Common myeloid progenitor, CD34-positive (primary cell): ENCODE data around the gene DTNB.

Source experiments
- CTCF ChIA-PET: fragments of 350-600 bp; sonication (Branson Sonifier 250); formaldehyde crosslinking; loops from one replicate; lab custom pipeline; 2021; ENCODE audit warnings: antibody characterized with exemption; lab: Charles Lee
- POLR2A ChIA-PET: fragments of 350-600 bp; sonication (Branson Sonifier 250); formaldehyde crosslinking; loops from one replicate; lab custom pipeline; 2021; ENCODE audit warnings: antibody characterized with exemption; lab: Charles Lee
- DNase-seq, 3 donors: peaks; one replicate each; pipeline versions ENCODE4 v3.0.0 to v3.0.0-alpha.2; 2013
- H3K27ac ChIP-seq, 2 experiments: 1 replicate in 1 of 2; 2 replicates in 1 of 2; pipeline ENCODE4 v1.7.0; 2013; ENCODE audit warnings: inconsistent platforms in 2 of 2, low read length in 2 of 2, mild to moderate bottlenecking in 2 of 2, low read depth in 1 of 2, moderate library complexity in 1 of 2; ENCODE audit not compliant: severe bottlenecking in 2 of 2, insufficient read depth in 1 of 2, poor library complexity in 1 of 2
- H3K27me3 ChIP-seq, 5 experiments: replicated peaks in 2 of 5; 1 replicate in 3 of 5; 2 replicates in 2 of 5; pipeline versions ENCODE4 v1.6.1 to v1.7.0; 2013; ENCODE audit warnings: low read length in 4 of 5, mild to moderate bottlenecking in 2 of 5, moderate library complexity in 2 of 5, inconsistent platforms in 1 of 5; ENCODE audit not compliant: insufficient read depth in 5 of 5, control insufficient read depth in 4 of 5
- H3K36me3 ChIP-seq, 4 experiments: 1 replicate in 2 of 4; 2 replicates in 2 of 4; pipeline versions ENCODE4 v1.6.1 to v1.7.0; 2013; ENCODE audit warnings: low read length in 3 of 4, control low read depth in 1 of 4, mild to moderate bottlenecking in 1 of 4; ENCODE audit not compliant: control insufficient read depth in 4 of 4, insufficient read depth in 4 of 4
- H3K4me1 ChIP-seq, 4 experiments: 1 replicate in 3 of 4; 2 replicates in 1 of 4; pipeline versions ENCODE4 v1.6.1 to v1.7.1; 2013; ENCODE audit warnings: low read length in 3 of 4, mild to moderate bottlenecking in 3 of 4, control low read depth in 1 of 4, inconsistent platforms in 1 of 4, moderate library complexity in 1 of 4; ENCODE audit not compliant: control insufficient read depth in 4 of 4, insufficient read depth in 4 of 4; ENCODE audit errors: control extremely low read depth in 1 of 4
- H3K4me3 ChIP-seq, 7 experiments: 1 replicate in 4 of 7; 2 replicates in 3 of 7; pipeline versions ENCODE4 v1.5.1 to v1.7.0; 2013; ENCODE audit warnings: mild to moderate bottlenecking in 7 of 7, low read length in 6 of 7, moderate library complexity in 6 of 7, inconsistent platforms in 2 of 7, low read depth in 2 of 7, control low read depth in 1 of 7; ENCODE audit not compliant: insufficient read depth in 4 of 7, control insufficient read depth in 1 of 7; ENCODE audit errors: extremely low read depth in 1 of 7
- H3K9me3 ChIP-seq, 5 experiments: 1 replicate in 4 of 5; 2 replicates in 1 of 5; pipeline versions ENCODE4 v1.6.1 to v1.7.1; 2013; ENCODE audit warnings: low read length in 4 of 5, mild to moderate bottlenecking in 2 of 5, inconsistent platforms in 1 of 5, low read depth in 1 of 5, moderate library complexity in 1 of 5; ENCODE audit not compliant: control insufficient read depth in 4 of 5, insufficient read depth in 2 of 5; ENCODE audit errors: control extremely low read depth in 1 of 5
- WGBS: methylation state at CpG from one replicate; pipeline ENCODE4 v1.1.5; 2013; ENCODE audit not compliant: insufficient coverage; 5-methylcytosine and 5-hydroxymethylcytosine counted together

Gene DTNB

GRCh38 chr2:25336383-25336841 lies 337.0 kb downstream of the DTNB start:
- Histone ChIP-seq H3K4me1 (peaks cover 0 to 28% (median 24%) of the 10 kb centered on the region in 4 experiments), H3K27me3 (no peaks in the 10 kb centered on the region), H3K36me3 (peaks cover 0 to 6% (median 4%) of the 10 kb centered on the region in 4 experiments), H3K4me3 (no peak overlapping the region), H3K27ac (no peak overlapping the region), H3K9me3 (no peaks in the 10 kb centered on the region)
- POLR2A ChIA-PET: no interaction called here
- no peak for DNase-seq
- CTCF ChIA-PET: interaction anchor here (0.6 to 3.5 kb wide), 2 partner anchors 13 to 21 kb away, joined by 4 to 15 read pairs; no protein-coding TSS in a partner anchor
- 93% methylated on average over 9 of the region's 10 CpGs for WGBS

DNA sequence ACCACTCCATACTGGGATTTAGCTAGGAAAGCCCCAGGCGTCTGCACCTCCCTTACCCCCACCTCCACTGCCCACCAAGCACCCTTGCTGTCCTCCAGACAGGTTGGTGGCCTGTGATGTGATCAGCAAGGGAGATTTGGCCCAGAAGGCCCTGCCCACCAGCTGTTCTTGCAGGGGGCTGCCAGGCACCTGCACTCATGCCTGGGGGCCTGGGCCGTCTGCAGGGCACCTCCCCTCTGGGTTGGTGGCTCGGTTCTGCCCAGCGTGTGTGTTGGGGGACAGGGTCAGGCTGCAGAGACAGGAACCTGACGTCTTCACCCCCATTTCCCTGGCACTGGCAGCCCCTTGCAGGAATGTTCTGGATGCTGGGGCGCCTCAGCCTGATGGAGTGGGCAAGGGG lies 337.4 kb downstream of the DTNB start:
- no peak overlapping the region for H3K27ac ChIP-seq
- WGBS: 81% methylated on average over 5 of the region's 6 CpGs
- H3K4me1 ChIP-seq: peaks cover 0 to 28% (median 24%) of the 10 kb centered on the region in 4 experiments
- ChIA-PET POLR2A (no interaction called here), CTCF (interaction anchor here (3.5 kb wide), 1 partner anchor 21 kb away, joined by 15 read pairs; no protein-coding TSS in a partner anchor)
- H3K9me3 ChIP-seq: no peaks in the 10 kb centered on the region
- H3K27me3 ChIP-seq: no peaks in the 10 kb centered on the region
- no peak overlapping the region for H3K4me3 ChIP-seq
- H3K36me3 ChIP-seq: peaks cover 0 to 6% (median 4%) of the 10 kb centered on the region in 4 experiments
- DNase-seq: no peak

GRCh38 chr2:25335204-25335603 lies 338.2 kb downstream of the DTNB start:
- POLR2A ChIA-PET: no interaction called here
- peaks cover 0 to 24% (median 22%) of the 10 kb centered on the region in 4 experiments for H3K4me1 ChIP-seq
- H3K4me3 ChIP-seq: no peak overlapping the region
- H3K9me3 ChIP-seq: no peaks in the 10 kb centered on the region
- CTCF ChIA-PET: interaction anchor here (2.0 to 3.5 kb wide), 2 partner anchors 20 to 58 kb away, joined by 4 to 15 read pairs; no protein-coding TSS in a partner anchor
- no peaks in the 10 kb centered on the region for H3K27me3 ChIP-seq
- H3K27ac ChIP-seq: no peak overlapping the region
- WGBS: 94% methylated on average over 8 of the region's 8 CpGs
- no peak for DNase-seq
- peaks cover 0 to 6% (median 4%) of the 10 kb centered on the region in 4 experiments for H3K36me3 ChIP-seq

DNA sequence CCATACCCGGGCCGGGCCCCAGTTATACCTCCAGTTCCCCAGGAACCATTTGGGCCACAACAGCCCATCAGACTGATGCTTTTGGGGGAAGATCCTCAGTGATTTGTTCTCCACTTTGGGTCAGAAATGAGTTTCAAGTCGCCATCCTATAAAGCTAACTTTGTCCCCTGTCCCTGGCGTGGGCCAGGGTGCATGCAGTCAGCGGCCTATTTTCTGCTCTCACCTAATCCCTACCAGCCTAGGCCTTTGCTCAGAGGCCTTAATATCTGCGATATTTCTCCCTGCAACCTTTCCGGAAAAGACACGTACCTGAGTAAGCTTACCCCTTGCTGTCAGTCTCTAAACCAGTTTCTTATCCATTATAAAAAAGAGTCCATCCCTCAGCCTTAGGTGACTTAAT lies 338.9 kb downstream of the DTNB start:
- ChIA-PET CTCF (interaction anchor here (0.7 to 2.0 kb wide), 4 partner anchors 10 to 74 kb away, joined by 3 to 4 read pairs (median 4); no protein-coding TSS in a partner anchor), POLR2A (interaction anchor here (0.6 kb wide), 2 partner anchors 17 to 54 kb away, joined by 3 read pairs; no protein-coding TSS in a partner anchor)
- Histone ChIP-seq H3K4me3 (no peak overlapping the region), H3K27me3 (no peaks in the 10 kb centered on the region), H3K4me1 (peaks cover 0 to 19% (median 17%) of the 10 kb centered on the region in 4 experiments), H3K9me3 (no peaks in the 10 kb centered on the region), H3K36me3 (peaks cover 0 to 6% (median 4%) of the 10 kb centered on the region in 4 experiments), H3K27ac (no peak overlapping the region)
- no peak for DNase-seq
- WGBS: 96% methylated on average over 8 of the region's 8 CpGs

DNA sequence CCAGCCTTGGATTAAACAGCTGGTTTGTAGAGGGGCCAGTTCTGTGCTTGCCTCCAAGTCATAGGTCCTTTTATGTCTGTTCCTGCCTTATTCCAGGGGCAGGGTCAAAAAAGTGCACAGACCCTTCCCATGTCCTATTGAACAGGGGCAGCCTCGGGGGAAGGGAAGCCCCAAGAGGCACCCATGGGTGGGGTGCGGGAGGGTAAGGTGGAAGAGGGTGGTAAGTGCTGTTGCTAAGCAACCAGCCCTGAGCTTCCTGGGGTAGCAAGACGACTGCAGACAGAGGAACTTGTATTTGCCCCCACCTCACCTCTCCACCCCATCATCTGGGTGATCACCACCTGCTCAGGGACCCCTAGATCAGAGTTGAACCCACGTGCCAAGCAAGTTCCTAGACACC lies 339.4 kb downstream of the DTNB start:
- Histone ChIP-seq H3K4me3 (no peak overlapping the region), H3K4me1 (peaks cover 0 to 19% (median 13%) of the 10 kb centered on the region in 4 experiments), H3K27ac (no peak overlapping the region), H3K27me3 (no peaks in the 10 kb centered on the region), H3K36me3 (peaks cover 0 to 6% (median 3%) of the 10 kb centered on the region in 4 experiments), H3K9me3 (no peaks in the 10 kb centered on the region)
- DNase-seq: no peak
- 30% methylated on average over 2 of the region's 4 CpGs for WGBS
- POLR2A ChIA-PET: interaction anchor here (0.6 kb wide), 2 partner anchors 18 to 54 kb away, joined by 3 read pairs; no protein-coding TSS in a partner anchor
- CTCF ChIA-PET: interaction anchor here (0.7 to 2.0 kb wide), 5 partner anchors 9 to 74 kb away, joined by 3 to 6 read pairs (median 4); no protein-coding TSS in a partner anchor

- CTCF ChIA-PET: interaction anchor here (1.1 to 1.5 kb wide), 2 partner anchors 24 to 29 kb away, joined by 3 to 6 read pairs; no protein-coding TSS in a partner anchor
Measured at GRCh38 chr2:25332571-25332970, 340.8 kb downstream of the DTNB start.

More at GRCh38 chr2:25332571-25332970, 340.8 kb downstream of the DTNB start:
- no peaks in the 10 kb centered on the region for H3K9me3 ChIP-seq
- POLR2A ChIA-PET: no interaction called here
- peaks cover 2 to 5% (median 4%) of the 10 kb centered on the region in 4 experiments for H3K36me3 ChIP-seq
- H3K4me1 ChIP-seq: peaks cover 0 to 19% (median 13%) of the 10 kb centered on the region in 4 experiments
- no peak for DNase-seq
- WGBS: 91% methylated on average over 9 of the region's 9 CpGs
- H3K27me3 ChIP-seq: no peaks in the 10 kb centered on the region
- H3K4me3 ChIP-seq: no peak overlapping the region
- H3K27ac ChIP-seq: no peak overlapping the region
